Measurements from ENCODE around the gene FYTTD1.
A peak's percentile ranks its signal among the peaks of the same experiment; 100 is the strongest.
"Not testable (repeated sequence)": the region's sequence is repeated elsewhere in the genome, so short reads cannot be mapped to it uniquely, and the experiment has no call there.

The FYTTD1 gene, protein sequence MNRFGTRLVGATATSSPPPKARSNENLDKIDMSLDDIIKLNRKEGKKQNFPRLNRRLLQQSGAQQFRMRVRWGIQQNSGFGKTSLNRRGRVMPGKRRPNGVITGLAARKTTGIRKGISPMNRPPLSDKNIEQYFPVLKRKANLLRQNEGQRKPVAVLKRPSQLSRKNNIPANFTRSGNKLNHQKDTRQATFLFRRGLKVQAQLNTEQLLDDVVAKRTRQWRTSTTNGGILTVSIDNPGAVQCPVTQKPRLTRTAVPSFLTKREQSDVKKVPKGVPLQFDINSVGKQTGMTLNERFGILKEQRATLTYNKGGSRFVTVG

GRCh38 chr3:197749601-197750395 lies at the start of gene FYTTD1:
FYTTD1 (plus strand) TSS chr3:197749883; CDS start chr3:197749972, 89 bp downstream.
- DNase-seq, result peak; percentile 75

DNA sequence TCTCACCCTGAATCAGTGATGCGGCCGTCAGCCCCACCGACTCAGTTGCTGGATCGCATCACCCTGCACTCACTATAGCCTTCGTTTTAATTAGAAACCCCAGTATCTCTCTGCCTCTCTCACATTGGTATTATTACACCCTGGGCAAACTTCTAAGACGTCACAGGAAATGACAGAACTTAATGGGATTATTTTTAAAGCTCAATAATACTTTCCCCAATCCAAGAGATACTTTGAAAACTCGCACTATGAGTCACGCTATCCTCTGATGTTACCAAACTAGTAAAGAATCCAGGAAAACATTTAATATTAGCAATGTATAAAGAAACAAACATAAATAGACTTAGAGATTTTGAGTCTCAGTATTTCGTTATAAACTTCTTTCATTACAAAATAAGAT lies 49.6 kb upstream of the FYTTD1 start:
- no peak for DNase-seq

DNA sequence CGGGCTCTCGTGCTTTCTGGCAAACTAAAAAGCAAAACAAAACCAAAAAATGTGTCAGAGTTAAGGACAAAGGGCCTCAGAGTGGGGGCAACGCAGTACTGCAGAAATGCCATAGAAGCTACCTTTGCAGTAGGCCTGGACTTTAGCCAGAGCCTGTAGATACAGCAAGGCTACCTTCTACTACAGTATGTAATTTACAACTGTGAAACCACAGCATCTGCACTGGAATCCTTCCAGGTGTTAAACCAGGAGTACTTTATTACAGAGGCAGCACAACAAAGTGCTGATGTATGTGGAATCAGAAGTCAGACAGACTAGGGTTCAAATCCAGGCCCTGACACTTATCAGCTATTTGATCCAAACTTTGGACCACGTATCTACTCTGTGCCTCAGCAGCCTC lies 47.8 kb upstream of the FYTTD1 start:
- no peak for DNase-seq

DNA sequence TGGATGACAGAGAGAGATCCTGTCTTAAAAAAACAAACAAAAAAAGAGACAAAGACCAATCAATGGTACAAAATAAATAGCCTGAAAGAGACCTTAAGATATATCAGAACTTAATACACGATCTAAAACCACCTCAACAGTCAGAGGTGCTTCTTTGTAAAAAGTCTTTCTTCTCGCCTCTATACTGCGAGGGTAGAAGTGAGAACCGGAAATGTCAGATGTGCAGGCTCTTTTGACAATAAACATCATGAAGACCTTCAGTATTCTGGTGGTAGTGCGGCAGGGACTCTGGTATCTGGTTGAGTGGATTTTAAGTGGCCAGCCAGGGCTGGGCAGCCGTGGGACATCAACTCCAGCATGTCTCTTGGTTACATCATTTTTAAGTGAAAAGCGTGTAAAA lies 43.0 kb upstream of the FYTTD1 start:
- no peak for DNase-seq

DNA sequence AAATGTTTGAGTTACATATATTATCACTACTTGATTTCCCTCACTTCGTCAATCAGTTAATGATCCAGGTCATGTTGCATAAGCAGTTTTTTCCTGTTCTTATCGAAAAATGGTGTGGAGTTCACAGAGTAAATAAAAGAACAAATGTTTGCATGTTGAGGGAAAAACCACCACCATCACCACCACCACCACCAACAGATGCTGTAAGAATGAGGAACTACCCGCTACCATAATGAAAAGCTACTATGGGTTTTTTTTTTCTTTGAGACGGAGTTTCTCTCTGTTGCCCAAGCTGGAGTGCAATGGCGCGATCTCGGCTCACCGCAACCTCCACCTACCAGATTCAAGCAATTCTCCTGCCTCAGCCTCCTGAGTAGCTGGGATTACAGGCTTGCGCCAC lies 40.5 kb upstream of the FYTTD1 start:
- peak; percentile 92 for DNase-seq

GRCh38 chr3:197710965-197711364 lies 38.7 kb upstream of the FYTTD1 start:
- not testable (repeated sequence) for DNase-seq

DNA sequence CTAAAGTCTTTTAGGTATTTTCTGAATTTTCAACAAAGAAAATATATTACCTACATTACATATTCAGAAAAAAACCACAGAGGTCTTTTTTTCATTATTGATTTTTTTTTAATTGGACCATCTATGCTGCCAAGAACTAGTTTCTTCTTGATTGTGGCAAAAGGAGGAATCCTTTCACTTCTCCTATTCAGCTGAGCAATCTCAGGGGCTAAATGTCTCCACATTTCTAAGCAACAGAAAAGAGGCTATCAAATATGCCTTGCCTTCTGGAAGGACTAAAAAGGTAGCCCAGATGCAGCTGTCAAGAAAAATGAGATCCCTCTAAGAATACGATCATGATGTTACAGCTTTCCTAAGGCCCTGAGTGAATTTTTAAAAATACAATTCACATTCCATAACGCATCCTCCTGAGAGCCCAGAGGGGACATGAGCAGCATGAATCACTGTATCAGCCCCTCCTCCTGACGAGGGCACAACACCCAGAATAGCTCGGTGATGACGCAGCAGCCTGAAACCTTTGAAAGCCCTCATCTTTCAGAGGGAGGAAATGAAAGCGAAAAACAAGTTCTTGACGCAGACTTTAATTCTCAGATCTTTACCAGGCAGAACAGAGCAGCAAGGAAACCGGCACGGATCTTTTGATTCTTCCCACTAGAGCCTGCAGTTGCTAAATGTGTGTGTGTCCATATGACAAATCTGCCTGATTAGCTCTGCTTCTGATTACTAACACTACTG lies 37.5 kb upstream of the FYTTD1 start:
- DNase-seq, result peak; percentile 97

DNA sequence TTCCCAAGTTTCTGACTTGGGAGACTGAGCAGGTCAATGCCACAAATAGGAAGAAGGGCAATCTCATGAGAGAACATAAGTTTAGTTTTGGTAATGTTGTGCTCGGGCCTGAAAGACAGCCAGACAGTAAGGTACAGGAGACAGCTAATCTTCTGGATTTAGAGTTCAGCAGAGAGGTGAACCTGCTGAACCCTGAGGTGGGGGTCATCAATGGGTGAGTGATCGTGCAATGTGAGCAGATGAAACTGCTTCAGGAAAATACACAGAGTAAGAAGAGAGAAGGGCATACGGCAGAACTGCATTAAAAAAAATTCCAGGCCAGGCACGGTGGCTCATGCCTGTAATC lies 36.2 kb upstream of the FYTTD1 start:
- no peak for DNase-seq

DNA sequence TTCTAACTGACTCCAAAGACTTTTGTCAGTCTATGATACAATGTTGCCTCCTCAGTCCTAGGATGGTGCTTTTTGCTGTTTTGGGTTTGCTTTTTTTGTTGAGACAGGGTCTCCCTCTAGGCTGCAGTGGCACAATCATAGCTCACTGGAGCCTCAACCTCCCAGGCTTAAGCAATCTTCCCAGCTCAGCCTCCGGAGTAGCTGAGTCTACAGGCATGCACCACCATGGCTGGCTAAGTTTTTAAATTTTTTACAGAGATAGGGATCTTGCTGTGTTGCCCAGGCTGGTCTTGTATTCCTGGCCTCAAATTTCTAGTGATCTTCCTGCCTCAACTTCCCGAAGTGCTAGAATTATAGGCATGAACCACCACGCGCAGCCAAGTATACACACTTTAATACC lies 35.4 kb upstream of the FYTTD1 start:
- DNase-seq, result no peak

DNA sequence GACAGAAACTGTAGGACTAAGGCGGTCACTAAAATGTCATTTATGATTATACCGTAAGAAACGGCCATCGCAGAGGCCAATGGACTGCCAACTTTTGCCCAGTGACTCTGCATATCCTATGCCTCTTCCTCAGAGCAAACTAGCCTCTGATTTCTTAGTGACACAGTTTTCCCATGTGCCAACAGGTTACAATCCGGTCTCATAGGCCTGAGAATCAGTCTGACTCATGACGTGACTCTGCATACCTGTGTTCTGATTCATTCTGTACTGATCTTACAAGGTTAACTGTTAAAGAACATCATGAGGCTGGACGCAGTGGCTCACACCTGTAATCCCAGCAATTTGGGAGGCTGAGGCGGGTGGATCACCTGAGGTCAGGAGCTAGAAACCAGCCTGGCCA lies 30.8 kb upstream of the FYTTD1 start:
- no peak for DNase-seq

DNA sequence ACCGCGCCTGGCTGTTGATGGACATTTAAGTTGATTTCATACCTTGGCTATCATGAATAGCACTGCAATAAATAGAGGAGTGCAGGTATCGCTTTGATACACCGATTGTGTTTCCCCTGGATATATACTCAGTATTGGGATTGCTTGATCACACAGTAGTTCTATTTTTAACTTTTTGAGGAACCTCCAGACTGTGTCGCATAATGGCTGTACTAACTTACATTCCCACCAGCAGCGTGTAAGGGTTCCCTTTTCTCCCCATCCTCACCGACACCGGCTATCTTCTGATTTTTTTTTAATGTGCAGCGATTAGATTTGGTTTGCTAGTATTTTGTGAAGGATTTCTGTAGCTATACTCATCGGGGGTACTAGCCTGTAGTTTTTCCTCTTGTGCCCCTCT lies 29.0 kb upstream of the FYTTD1 start:
- no peak for DNase-seq

DNA sequence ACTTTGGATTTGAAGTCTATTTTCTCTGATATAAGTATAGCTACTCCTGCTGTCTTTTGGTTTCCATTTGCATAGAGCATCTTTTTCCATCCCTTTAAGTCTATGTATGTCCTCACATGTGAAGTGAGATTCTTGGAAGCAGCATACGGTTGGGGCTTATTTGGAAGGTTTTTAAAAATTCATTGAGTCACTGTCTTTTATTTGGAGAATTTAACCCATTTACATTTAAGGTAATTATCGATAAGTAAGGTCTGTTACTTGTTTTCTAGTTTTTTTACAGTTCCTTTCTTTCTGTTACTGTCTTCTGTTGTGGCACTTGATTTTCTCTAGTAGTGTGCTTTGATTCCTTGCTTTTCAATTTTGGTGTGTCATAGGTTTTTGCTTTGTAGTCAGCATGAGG lies 26.9 kb upstream of the FYTTD1 start:
- DNase-seq, result no peak

DNA sequence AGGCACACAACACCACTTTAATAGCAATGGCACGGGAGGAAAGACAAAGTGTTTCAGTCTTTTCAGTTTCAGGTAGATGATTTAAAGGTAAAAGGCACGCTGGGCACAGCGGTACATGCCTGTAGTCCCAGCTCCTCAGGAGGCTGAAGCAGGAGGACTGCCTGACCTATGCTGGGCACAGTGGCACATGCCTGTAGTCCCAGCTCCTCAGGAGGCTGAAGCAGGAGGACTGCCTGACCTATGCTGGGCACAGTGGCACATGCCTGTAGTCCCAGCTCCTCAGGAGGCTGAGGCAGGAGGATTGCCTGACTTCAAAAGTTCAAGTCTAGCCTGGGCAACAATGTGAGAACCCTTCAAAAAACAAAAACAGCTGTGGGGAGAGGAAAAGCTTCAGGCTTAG lies 21.8 kb upstream of the FYTTD1 start:
- DNase-seq, result not testable (repeated sequence)

- DNase-seq, result peak; percentile 56
These were observed 21.2 kb upstream of the FYTTD1 start for GRCh38 chr3:197728487-197728886.

DNA sequence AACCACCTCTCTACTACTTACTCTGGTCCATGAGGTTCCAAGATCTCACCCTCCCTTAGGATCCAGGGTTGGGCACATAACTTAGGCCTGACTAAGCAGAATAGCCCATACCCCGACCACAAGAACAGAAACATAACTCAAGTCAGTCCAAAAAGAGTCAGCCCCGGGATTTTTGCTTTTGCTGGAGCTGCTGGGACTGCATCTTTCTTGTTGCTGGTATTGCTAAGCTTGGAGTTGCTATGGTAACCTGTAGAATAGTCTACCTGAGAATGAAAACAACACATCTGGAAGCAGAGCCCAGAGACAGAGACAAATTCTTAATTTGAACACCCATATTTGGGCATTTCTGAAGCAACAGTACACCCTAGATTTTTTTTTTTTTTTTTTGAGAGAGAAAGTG lies 19.5 kb upstream of the FYTTD1 start:
- DNase-seq, result no peak

DNA sequence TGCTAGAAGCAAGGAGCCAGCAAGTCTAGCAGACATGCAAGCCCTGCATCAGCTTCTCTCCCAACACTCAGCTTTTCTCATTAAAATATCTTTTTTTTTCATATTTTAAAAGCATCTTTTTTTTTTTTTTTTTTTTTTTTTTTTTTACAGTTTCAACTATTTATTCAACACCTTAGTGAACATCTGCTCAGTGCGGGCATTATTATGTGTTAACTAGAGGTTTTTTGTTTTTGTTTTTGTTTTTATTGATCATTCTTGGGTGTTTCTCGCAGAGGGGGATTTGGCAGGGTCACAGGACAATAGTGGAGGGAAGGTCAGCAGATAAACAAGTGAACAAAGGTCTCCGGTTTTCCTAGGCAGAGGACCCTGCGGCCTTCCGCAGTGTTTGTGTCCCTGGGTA lies 18.9 kb upstream of the FYTTD1 start:
- DNase-seq, result not testable (repeated sequence)

GRCh38 chr3:197731483-197731882 lies 18.2 kb upstream of the FYTTD1 start:
- not testable (repeated sequence) for DNase-seq

- no peak for DNase-seq
These were observed 16.6 kb upstream of the FYTTD1 start for GRCh38 chr3:197733042-197733441.

GRCh38 chr3:197734667-197735318 lies 14.9 kb upstream of the FYTTD1 start:
- DNase-seq, result peak; percentile 85

DNA sequence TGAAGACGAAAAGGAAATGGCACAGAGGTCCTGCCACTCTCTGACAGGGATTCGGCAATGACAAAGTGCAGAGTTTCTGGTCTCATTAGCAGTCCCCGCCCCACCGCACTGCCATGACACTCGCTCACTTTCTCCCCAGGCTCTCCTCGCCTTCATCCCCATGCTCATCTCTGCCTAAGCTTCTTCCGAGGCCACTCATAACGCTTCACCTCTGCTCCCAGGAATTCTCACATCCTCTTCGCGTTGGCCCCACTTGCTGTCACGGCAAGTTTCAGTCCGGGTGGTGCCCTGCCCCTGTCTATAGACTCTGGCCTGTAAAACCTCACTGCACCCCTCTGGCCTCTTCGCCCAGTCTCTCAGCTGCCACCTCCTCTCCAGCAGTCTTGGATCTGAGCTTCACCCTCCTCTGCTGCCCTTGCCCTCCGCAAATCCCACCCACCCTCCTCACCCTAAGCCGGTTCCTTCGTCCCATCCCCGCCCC lies 13.6 kb upstream of the FYTTD1 start:
- DNase-seq, result no peak

DNA sequence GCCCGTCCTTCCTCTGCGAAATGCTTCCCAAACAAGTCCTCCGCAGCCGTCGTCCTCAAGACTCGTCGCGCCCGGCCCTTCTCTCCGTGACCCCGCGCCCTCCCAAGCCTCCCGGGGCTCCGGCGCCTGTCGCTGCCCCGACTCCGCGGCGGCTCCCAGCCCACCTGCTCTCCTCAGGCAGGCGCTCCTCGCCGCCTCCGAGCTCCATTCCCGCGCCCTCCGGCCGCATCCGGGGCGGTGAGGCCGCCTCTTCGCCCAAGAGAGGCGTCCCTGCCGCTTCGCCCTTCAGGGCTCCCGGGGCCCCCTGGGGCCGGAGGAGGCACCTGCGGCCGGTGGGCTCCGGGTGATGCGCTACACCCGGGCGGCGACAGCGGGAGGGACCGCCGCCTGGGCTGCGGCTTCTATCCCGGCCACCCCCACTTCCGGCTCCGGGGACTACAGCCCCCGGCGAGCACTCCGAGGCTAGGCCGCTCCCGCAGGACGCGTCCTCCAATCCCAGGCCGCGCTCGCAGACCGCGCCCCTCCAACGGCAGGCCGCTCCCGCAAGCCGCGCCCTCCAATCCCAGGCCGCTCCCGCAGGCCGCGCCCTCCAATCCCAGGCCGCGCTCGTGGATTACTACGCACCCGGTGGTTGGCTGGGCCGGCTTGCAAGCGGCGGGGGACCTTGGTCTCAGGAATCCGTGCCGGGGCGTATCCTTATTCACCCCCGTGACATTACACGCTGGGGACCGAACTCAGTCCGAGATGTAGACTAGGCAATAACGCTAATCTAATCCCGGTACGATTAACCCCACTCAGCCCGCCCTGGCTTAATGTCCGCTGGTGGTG lies 13.0 kb upstream of the FYTTD1 start, which contains the start of gene RUBCN:
Gene RUBCN, minus strand, starts transcription at position 414 of the 828 bp plus-strand sequence. Its CDS starts 185 bp downstream, at position 229.
- peak; percentile 93 for DNase-seq

GRCh38 chr3:197737319-197737649 lies 12.4 kb upstream of the FYTTD1 start:
- DNase-seq, result no peak
